ENCODE results near the gene GRIP2.

Gene GRIP2

GRCh38 chr3:14553871-14554270 lies 13.7 kb upstream of the GRIP2 start:
- Histone ChIP-seq H3F3A (ENCODE audit: insufficient read depth) (no peaks in the 10 kb centered on the region), H3K27me3 (ENCODE audit: low read length) (no peaks in the 10 kb centered on the region), H3K9me2 (replicated peaks; ENCODE audit: insufficient read depth, low read length) (no peaks in the 10 kb centered on the region), H3K4me3 (ENCODE audit: insufficient read depth, low read length, poor library complexity, severe bottlenecking) (no peak overlapping the region), H3K4me2 (ENCODE audit: low read depth, low read length, poor library complexity, severe bottlenecking) (no peak overlapping the region), H4K20me1 (ENCODE audit: low read depth, low read length) (no peaks in the 10 kb centered on the region), H2AFZ (ENCODE audit: low read depth, low read length, severe bottlenecking) (no peak overlapping the region), H3K9me3 (ENCODE audit: insufficient read depth, low read length) (no peaks in the 10 kb centered on the region), H3K79me2 (ENCODE audit: insufficient read depth, low read length) (no peaks in the 10 kb centered on the region), H3K9ac (ENCODE audit: low read length) (no peak overlapping the region), H3K27ac (ENCODE audit: low read depth, low read length) (no peak overlapping the region), H3K36me3 (ENCODE audit: low read length) (no peaks in the 10 kb centered on the region)
- TF ChIP-seq CTCF (IDR thresholded peaks at IDR 0.05; ENCODE audit: insufficient read depth, low read length, poor library complexity, severe bottlenecking) (no peak), EZH2phosphoT487 (conservative IDR thresholded peaks at IDR 0.05; ENCODE audit: low read length) (no peak)

GRCh38 chr3:14552717-14553116 lies 12.6 kb upstream of the GRIP2 start:
- TF ChIP-seq CTCF (IDR thresholded peaks at IDR 0.05; ENCODE audit: insufficient read depth, low read length, poor library complexity, severe bottlenecking) (no peak), EZH2phosphoT487 (conservative IDR thresholded peaks at IDR 0.05; ENCODE audit: low read length) (no peak)
- no peaks in the 10 kb centered on the region for H3F3A ChIP-seq (ENCODE audit: insufficient read depth)

GRCh38 chr3:14552041-14552648 lies 12.0 kb upstream of the GRIP2 start:
- Histone ChIP-seq H3K79me2 (ENCODE audit: insufficient read depth, low read length) (no peaks in the 10 kb centered on the region), H3K9me3 (ENCODE audit: insufficient read depth, low read length) (no peaks in the 10 kb centered on the region), H4K20me1 (ENCODE audit: low read depth, low read length) (no peaks in the 10 kb centered on the region), H2AFZ (ENCODE audit: low read depth, low read length, severe bottlenecking) (no peak overlapping the region), H3F3A (ENCODE audit: insufficient read depth) (no peaks in the 10 kb centered on the region), H3K27ac (ENCODE audit: low read depth, low read length) (no peak overlapping the region), H3K27me3 (ENCODE audit: low read length) (no peaks in the 10 kb centered on the region), H3K36me3 (ENCODE audit: low read length) (no peaks in the 10 kb centered on the region), H3K9ac (ENCODE audit: low read length) (no peak overlapping the region), H3K9me2 (replicated peaks; ENCODE audit: insufficient read depth, low read length) (no peaks in the 10 kb centered on the region), H3K4me3 (ENCODE audit: insufficient read depth, low read length, poor library complexity, severe bottlenecking) (no peak overlapping the region), H3K4me2 (ENCODE audit: low read depth, low read length, poor library complexity, severe bottlenecking) (no peak overlapping the region)
- no peak for TF ChIP-seq EZH2phosphoT487 (conservative IDR thresholded peaks at IDR 0.05; ENCODE audit: low read length)
- no peak for TF ChIP-seq CTCF (IDR thresholded peaks at IDR 0.05; ENCODE audit: insufficient read depth, low read length, poor library complexity, severe bottlenecking)

More at GRCh38 chr3:14552717-14553116, 12.6 kb upstream of the GRIP2 start:
- Histone ChIP-seq H3K79me2 (ENCODE audit: insufficient read depth, low read length) (no peaks in the 10 kb centered on the region), H3K27me3 (ENCODE audit: low read length) (no peaks in the 10 kb centered on the region), H3K36me3 (ENCODE audit: low read length) (no peaks in the 10 kb centered on the region), H3K9ac (ENCODE audit: low read length) (no peak overlapping the region), H3K27ac (ENCODE audit: low read depth, low read length) (no peak overlapping the region), H3K4me2 (ENCODE audit: low read depth, low read length, poor library complexity, severe bottlenecking) (no peak overlapping the region), H3K9me3 (ENCODE audit: insufficient read depth, low read length) (no peaks in the 10 kb centered on the region), H3K9me2 (replicated peaks; ENCODE audit: insufficient read depth, low read length) (no peaks in the 10 kb centered on the region), H2AFZ (ENCODE audit: low read depth, low read length, severe bottlenecking) (no peak overlapping the region), H4K20me1 (ENCODE audit: low read depth, low read length) (no peaks in the 10 kb centered on the region), H3K4me3 (ENCODE audit: insufficient read depth, low read length, poor library complexity, severe bottlenecking) (no peak overlapping the region)

All from SU-DHL-6 (cell line).